ENCODE results near the gene LRP4.
"Not testable (repeated sequence)": the region's sequence is repeated elsewhere in the genome, so short reads cannot be mapped to it uniquely, and the experiment has no call there.

DNA sequence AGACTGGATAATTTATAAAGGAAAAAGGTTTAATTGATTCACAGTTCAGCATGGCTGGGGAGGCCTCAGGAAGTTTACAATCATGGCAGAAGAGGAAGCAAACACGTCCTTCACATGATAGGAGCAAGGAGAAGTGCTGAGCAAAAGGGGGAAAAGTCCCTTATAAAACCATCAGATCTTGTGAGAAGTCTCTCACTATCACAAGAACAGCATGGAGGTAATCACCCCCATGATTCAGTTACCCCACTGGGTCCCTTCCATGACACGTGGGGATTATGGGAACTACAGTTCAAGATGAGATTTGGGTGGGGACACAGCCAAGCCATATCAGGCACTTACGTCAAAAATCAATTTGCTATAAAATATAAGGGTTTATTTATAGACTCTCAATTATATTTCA lies 43.5 kb upstream of the LRP4 start:
- TF ChIP-seq POLR2A (IDR thresholded peaks at IDR 0.05; ENCODE audit: low read length); GATA1 (IDR thresholded peaks at IDR 0.05; ENCODE audit: low read depth, low read length): not testable (repeated sequence)

All from erythroblast (primary cell).